ENCODE data around the gene XYLT1.

XYLT1 gene

DNA sequence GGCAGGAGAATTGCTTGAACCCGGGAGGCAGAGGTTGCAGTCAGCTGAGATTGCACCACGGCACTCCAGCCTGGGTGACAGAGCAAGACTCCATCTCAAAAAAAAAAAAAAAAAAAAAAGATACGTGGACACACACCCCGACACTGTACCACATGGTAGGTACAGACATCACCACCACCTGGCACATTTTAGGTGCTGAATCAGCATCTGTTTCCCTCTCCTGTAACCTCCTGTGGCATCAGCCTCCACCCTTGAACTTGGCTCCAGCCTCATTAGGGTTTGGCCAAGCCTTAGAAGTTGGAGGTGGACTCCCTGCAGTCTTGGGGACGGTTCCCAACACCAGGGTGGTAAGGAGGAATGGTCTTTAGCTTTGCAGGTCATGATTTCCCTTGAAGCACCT, 46.0 kb downstream of the XYLT1 start:
- no peak overlapping the region for H3K27ac ChIP-seq (ENCODE audit: low read depth, low read length)
- no peaks in the 10 kb centered on the region for H3K9me3 ChIP-seq (ENCODE audit: control insufficient read depth, insufficient read depth, low read length)
- H3K9me2 ChIP-seq (replicated peaks; ENCODE audit: control insufficient read depth, low read length) = no peaks in the 10 kb centered on the region
- H3K4me3 ChIP-seq (ENCODE audit: low read length) = no peak overlapping the region
- peaks cover 35% of the 10 kb centered on the region for H3K79me2 ChIP-seq (ENCODE audit: control insufficient read depth, low read length)
- 0 out of 2 replicates have a peak, but pooled peaks cover 3% of the 10 kb centered on the region for H4K20me1 ChIP-seq (ENCODE audit: control insufficient read depth, insufficient read depth, low read depth, low read length)
- H3K4me1 ChIP-seq (ENCODE audit: control insufficient read depth, low read length) = no peaks in the 10 kb centered on the region
- no peaks in the 10 kb centered on the region for H3K27me3 ChIP-seq (ENCODE audit: control insufficient read depth, low read length)
- H3K36me3 ChIP-seq (ENCODE audit: control insufficient read depth, low read length) = no peaks in the 10 kb centered on the region; the same call in 1 of the 2 replicates
- H3K4me2 ChIP-seq (ENCODE audit: low read length) = no peak overlapping the region
- no peak for TF ChIP-seq EZH2phosphoT487 (IDR thresholded peaks at IDR 0.05; ENCODE audit: borderline replicate concordance, low read length)
- TF ChIP-seq, protein P1, sequence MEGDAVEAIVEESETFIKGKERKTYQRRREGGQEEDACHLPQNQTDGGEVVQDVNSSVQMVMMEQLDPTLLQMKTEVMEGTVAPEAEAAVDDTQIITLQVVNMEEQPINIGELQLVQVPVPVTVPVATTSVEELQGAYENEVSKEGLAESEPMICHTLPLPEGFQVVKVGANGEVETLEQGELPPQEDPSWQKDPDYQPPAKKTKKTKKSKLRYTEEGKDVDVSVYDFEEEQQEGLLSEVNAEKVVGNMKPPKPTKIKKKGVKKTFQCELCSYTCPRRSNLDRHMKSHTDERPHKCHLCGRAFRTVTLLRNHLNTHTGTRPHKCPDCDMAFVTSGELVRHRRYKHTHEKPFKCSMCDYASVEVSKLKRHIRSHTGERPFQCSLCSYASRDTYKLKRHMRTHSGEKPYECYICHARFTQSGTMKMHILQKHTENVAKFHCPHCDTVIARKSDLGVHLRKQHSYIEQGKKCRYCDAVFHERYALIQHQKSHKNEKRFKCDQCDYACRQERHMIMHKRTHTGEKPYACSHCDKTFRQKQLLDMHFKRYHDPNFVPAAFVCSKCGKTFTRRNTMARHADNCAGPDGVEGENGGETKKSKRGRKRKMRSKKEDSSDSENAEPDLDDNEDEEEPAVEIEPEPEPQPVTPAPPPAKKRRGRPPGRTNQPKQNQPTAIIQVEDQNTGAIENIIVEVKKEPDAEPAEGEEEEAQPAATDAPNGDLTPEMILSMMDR (IDR thresholded peaks at IDR 0.05; ENCODE audit: low read depth, low read length, poor library complexity, severe bottlenecking) = no peak
- H3F3A ChIP-seq (ENCODE audit: control insufficient read depth, insufficient read depth) = peaks cover 2% of the 10 kb centered on the region; the same call in 1 of the 2 replicates

DNA sequence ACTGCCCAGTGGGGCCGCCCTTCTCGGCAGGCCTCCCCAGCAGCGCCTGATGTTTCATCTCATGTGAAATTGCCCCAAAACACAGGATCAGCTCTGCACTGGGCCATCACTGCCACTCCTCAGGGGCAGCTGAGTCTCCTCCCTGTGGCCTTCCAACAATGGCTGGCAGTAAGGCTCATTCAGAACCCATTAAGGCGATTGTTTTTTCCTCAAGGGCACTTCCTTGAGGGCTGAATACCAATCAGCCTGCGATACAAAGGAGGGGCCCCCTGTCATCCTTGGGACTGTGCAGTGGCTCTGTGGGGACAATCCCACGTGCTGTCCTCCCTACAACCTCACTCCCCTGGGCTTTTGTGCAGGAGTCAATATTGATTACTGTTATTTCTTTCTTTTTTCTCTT, 47.5 kb downstream of the XYLT1 start:
- Histone ChIP-seq H3K4me3 (ENCODE audit: low read length) (no peak overlapping the region), H3K79me2 (ENCODE audit: control insufficient read depth, low read length) (peaks cover 29% of the 10 kb centered on the region), H3K27ac (ENCODE audit: low read depth, low read length) (no peak overlapping the region), H3K9me2 (replicated peaks; ENCODE audit: control insufficient read depth, low read length) (no peaks in the 10 kb centered on the region), H3K4me1 (ENCODE audit: control insufficient read depth, low read length) (no peaks in the 10 kb centered on the region; the same call in 1 of the 2 replicates), H3F3A (ENCODE audit: control insufficient read depth, insufficient read depth) (peaks cover 2% of the 10 kb centered on the region; the same call in 1 of the 2 replicates), H3K9me3 (ENCODE audit: control insufficient read depth, insufficient read depth, low read length) (no peaks in the 10 kb centered on the region), H3K27me3 (ENCODE audit: control insufficient read depth, low read length) (no peaks in the 10 kb centered on the region), H3K4me2 (ENCODE audit: low read length) (no peak overlapping the region), H4K20me1 (ENCODE audit: control insufficient read depth, insufficient read depth, low read depth, low read length) (0 out of 2 replicates have a peak, but pooled peaks cover 3% of the 10 kb centered on the region), H3K36me3 (ENCODE audit: control insufficient read depth, low read length) (no peaks in the 10 kb centered on the region; the same call in none of the 2 replicates)
- TF ChIP-seq EZH2phosphoT487 (IDR thresholded peaks at IDR 0.05; ENCODE audit: borderline replicate concordance, low read length) = no peak
- TF ChIP-seq, protein P1 (IDR thresholded peaks at IDR 0.05; ENCODE audit: low read depth, low read length, poor library complexity, severe bottlenecking) = no peak

DNA sequence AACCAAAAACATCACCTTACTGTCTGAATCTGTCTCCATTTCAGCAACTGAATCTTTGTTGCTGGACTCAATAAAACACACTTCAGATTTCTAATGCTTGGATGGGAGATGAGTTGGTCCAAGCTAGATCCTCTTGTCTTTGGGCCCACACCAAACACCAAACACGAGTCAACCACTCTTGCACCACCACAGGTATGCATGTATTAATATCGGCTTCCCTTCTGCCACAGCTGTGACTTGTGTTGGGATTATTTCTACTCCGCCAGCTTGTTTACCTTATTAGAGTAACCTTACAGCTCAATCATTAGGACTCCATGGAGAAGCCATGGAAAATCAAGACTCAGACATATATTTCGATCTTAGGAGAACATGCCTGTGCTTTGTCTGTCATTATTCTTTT, 49.9 kb downstream of the XYLT1 start:
- 0 out of 2 replicates have a peak, but pooled peaks cover 3% of the 10 kb centered on the region for H4K20me1 ChIP-seq (ENCODE audit: control insufficient read depth, insufficient read depth, low read depth, low read length)
- peaks cover 4% of the 10 kb centered on the region; the same call in 1 of the 2 replicates for H3F3A ChIP-seq (ENCODE audit: control insufficient read depth, insufficient read depth)
- TF ChIP-seq, protein P1 (IDR thresholded peaks at IDR 0.05; ENCODE audit: low read depth, low read length, poor library complexity, severe bottlenecking) = no peak
- TF ChIP-seq EZH2phosphoT487 (IDR thresholded peaks at IDR 0.05; ENCODE audit: borderline replicate concordance, low read length) = no peak
- H3K9me2 ChIP-seq (replicated peaks; ENCODE audit: control insufficient read depth, low read length) = no peaks in the 10 kb centered on the region
- no peaks in the 10 kb centered on the region for H3K9me3 ChIP-seq (ENCODE audit: control insufficient read depth, insufficient read depth, low read length)
- H3K36me3 ChIP-seq (ENCODE audit: control insufficient read depth, low read length) = peaks cover 8% of the 10 kb centered on the region
- H3K4me3 ChIP-seq (ENCODE audit: low read length) = no peak overlapping the region
- H3K79me2 ChIP-seq (ENCODE audit: control insufficient read depth, low read length) = peaks cover 32% of the 10 kb centered on the region
- no peak overlapping the region for H3K4me2 ChIP-seq (ENCODE audit: low read length)
- no peak overlapping the region for H3K27ac ChIP-seq (ENCODE audit: low read depth, low read length)
- H3K4me1 ChIP-seq (ENCODE audit: control insufficient read depth, low read length) = peaks cover 22% of the 10 kb centered on the region
- H3K27me3 ChIP-seq (ENCODE audit: control insufficient read depth, low read length) = no peaks in the 10 kb centered on the region

Data from DOHH2 (cell line).